ENCODE data around the gene SFXN3. TPM values are rescaled to one million over a fixed set of nuclear protein-coding genes. Genes with fewer than 3 reads are reported as not detected.

Gene SFXN3
- total RNA-seq, 1 donor from 2014 or later, result 17.1 TPM

DNA sequence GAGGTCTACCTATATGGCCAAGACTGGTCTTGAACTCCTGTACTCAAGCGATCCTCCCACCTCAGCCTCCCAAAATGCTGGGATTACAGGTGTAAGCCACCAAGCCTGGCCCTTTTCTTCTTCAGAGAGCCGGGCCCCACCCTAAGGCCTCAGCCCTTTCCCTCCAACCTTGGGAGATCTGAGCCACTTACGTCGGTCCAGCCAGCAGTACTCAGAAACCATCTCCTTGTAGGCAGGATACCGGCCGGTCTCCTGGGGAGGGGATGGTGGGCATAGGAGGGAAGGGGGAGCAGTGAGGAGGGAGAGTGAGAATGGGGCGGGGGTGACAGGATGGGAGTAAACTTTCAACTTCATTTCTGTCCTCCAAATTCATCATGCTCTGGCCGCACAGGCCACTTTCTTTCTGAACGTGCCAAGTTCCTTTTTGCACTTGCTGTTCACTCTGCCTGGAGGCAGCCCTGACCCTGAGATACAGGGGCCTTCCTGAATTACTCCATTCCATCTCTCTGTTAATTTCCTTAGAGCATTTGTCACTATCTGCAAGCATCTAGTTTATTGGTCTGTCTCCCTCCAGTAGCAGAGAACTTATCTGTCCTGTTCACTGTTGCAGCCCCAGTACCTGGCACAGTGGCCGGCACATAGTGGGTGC, 10.5 kb upstream of the SFXN3 start:
- TF ChIP-seq CTCF (IDR thresholded peaks at IDR 0.05; ENCODE audit: unreplicated experiment), result no peak
- no peak overlapping the region for H3K4me3 Mint-ChIP-seq

GRCh38 chr10:101021239-101021638, 9.8 kb upstream of the SFXN3 start:
- Mint-ChIP-seq H3K4me1 (peaks cover 7% of the 10 kb centered on the region), H3K36me3 (no peaks in the 10 kb centered on the region), H3K4me3 (no peak overlapping the region), H3K9me3 (no peaks in the 10 kb centered on the region), H3K27me3 (ENCODE audit: low read depth) (peaks cover 35% of the 10 kb centered on the region), H3K27ac (no peak overlapping the region)
- DNase-seq (ENCODE audit: low spot score in 2 of 2, unreplicated experiment in 2 of 2), result no peak
- TF ChIP-seq CTCF (IDR thresholded peaks at IDR 0.05; ENCODE audit: unreplicated experiment), result no peak

More for the DNA sequence above, 10.5 kb upstream of the SFXN3 start:
- Mint-ChIP-seq H3K4me1 (peaks cover 7% of the 10 kb centered on the region), H3K27ac (no peak overlapping the region), H3K27me3 (ENCODE audit: low read depth) (peaks cover 38% of the 10 kb centered on the region), H3K9me3 (no peaks in the 10 kb centered on the region), H3K36me3 (no peaks in the 10 kb centered on the region)
- DNase-seq (ENCODE audit: low spot score in 2 of 2, unreplicated experiment in 2 of 2), result no peak

- TF ChIP-seq CTCF (IDR thresholded peaks at IDR 0.05; ENCODE audit: unreplicated experiment), result no peak
- no peak for DNase-seq (ENCODE audit: low spot score in 2 of 2, unreplicated experiment in 2 of 2)
- Mint-ChIP-seq H3K4me1 (peaks cover 5% of the 10 kb centered on the region), H3K4me3 (no peak overlapping the region), H3K9me3 (no peaks in the 10 kb centered on the region), H3K27ac (no peak overlapping the region), H3K27me3 (ENCODE audit: low read depth) (peaks cover 30% of the 10 kb centered on the region), H3K36me3 (no peaks in the 10 kb centered on the region)
Measured at GRCh38 chr10:101021692-101022251, 9.3 kb upstream of the SFXN3 start.

DNA sequence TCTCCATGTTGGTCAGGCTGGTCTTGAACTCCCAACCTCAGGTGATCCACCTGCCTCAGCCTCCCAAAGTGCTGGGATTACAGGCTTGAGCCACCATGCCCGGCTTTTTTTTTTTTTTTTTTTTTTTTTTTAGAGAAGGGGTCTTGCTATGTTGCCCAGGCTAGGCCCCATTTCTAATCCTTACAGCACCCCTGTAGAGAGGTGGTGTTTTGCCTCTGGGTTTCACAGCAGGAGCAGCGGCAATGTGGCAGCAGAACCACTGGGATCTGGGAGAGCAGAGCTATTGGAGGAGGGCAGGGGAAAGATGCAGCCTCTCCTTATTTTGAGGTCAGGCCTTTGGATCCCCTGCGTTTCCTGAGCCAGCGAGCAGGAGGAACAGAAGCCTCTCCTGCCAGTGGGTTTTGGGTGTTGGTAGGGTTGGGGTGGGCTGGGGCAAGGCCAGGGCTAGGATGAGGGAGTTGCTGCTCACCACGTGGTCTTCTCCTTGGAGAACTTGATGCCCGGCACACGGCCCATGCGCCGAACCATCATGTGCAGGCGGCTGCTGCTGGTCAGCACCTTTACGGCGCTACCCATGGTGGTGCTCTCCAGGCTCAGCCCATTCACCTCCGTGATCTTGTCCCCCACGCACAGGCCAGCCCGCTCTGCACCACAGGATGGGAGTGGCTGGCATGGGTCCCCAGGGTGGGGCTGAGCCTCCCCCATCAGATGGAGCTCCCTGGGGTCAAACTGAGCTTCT, 7.9 kb upstream of the SFXN3 start:
- H3K9me3 Mint-ChIP-seq, result no peaks in the 10 kb centered on the region

GRCh38 chr10:101027106-101027720, 3.8 kb upstream of the SFXN3 start:
- no peak overlapping the region for H3K4me3 Mint-ChIP-seq
- H3K27ac Mint-ChIP-seq, result no peak overlapping the region
- peaks cover 19% of the 10 kb centered on the region for H3K4me1 Mint-ChIP-seq

More for the DNA sequence above, 7.9 kb upstream of the SFXN3 start:
- H3K36me3 Mint-ChIP-seq, result no peaks in the 10 kb centered on the region
- peaks cover 13% of the 10 kb centered on the region for H3K4me1 Mint-ChIP-seq
- TF ChIP-seq CTCF (IDR thresholded peaks at IDR 0.05; ENCODE audit: unreplicated experiment), result no peak
- H3K4me3 Mint-ChIP-seq, result no peak overlapping the region
- no peak for DNase-seq (ENCODE audit: low spot score in 2 of 2, unreplicated experiment in 2 of 2)
- H3K27ac Mint-ChIP-seq, result no peak overlapping the region
- H3K27me3 Mint-ChIP-seq (ENCODE audit: low read depth), result peaks cover 19% of the 10 kb centered on the region

More at GRCh38 chr10:101027106-101027720, 3.8 kb upstream of the SFXN3 start:
- peaks cover 12% of the 10 kb centered on the region for H3K27me3 Mint-ChIP-seq (ENCODE audit: low read depth)
- no peak for TF ChIP-seq CTCF (IDR thresholded peaks at IDR 0.05; ENCODE audit: unreplicated experiment)
- no peaks in the 10 kb centered on the region for H3K9me3 Mint-ChIP-seq
- no peak for DNase-seq (ENCODE audit: low spot score in 2 of 2, unreplicated experiment in 2 of 2)
- no peaks in the 10 kb centered on the region for H3K36me3 Mint-ChIP-seq
